Glutamatergic neuron (in vitro differentiated cells): ENCODE measurements around the gene ACVR2A. TPM values are rescaled to one million over a fixed set of nuclear protein-coding genes. Genes with fewer than 3 reads are reported as not detected.
A peak's percentile ranks its signal among the peaks of the same experiment; 100 is the strongest.

Source experiments
- DNase-seq: peaks from one replicate; pipeline ENCODE4 v3.0.0; 2022
- H3K27ac Mint-ChIP-seq: one replicate; pipeline ENCODE4 v1.8.0; 2020; ENCODE audit warnings: mild to moderate bottlenecking, mixed read lengths, inconsistent platforms; ENCODE audit not compliant: unreplicated experiment
- H3K27me3 Mint-ChIP-seq: one replicate; pipeline ENCODE4 v1.8.0; 2020; ENCODE audit warnings: mild to moderate bottlenecking, moderate library complexity, mixed read lengths, inconsistent platforms; ENCODE audit not compliant: unreplicated experiment
- H3K36me3 Mint-ChIP-seq: one replicate; pipeline ENCODE4 v1.8.0; 2020; ENCODE audit warnings: mild to moderate bottlenecking, mixed read lengths, inconsistent platforms; ENCODE audit not compliant: unreplicated experiment
- H3K4me1 Mint-ChIP-seq: one replicate; pipeline ENCODE4 v1.8.0; 2020; ENCODE audit warnings: mild to moderate bottlenecking, low read depth, mixed read lengths, inconsistent platforms; ENCODE audit not compliant: unreplicated experiment
- H3K4me3 Mint-ChIP-seq: one replicate; pipeline ENCODE4 v1.8.0; 2020; ENCODE audit warnings: mild to moderate bottlenecking, mixed read lengths, inconsistent platforms; ENCODE audit not compliant: unreplicated experiment
- H3K9me3 Mint-ChIP-seq: one replicate; pipeline ENCODE4 v1.8.0; 2020; ENCODE audit warnings: mild to moderate bottlenecking, moderate library complexity, mixed read lengths, inconsistent platforms; ENCODE audit not compliant: unreplicated experiment
- CTCF ChIP-seq: fragments of 200-600 bp; sonication (generic); IDR thresholded peaks from one replicate; pipeline ENCODE4 v1.5.0; 2021; ENCODE audit not compliant: partially characterized antibody, unreplicated experiment
- total RNA-seq: library from RNA; stranded (reverse); fragmentation: NEBNext Ultra II Directional; extraction: Animal tissue kit (Norgen Biotek cat#: 25700); gene quantifications from one replicate; pipeline ENCODE4 v1.2.1, GENCODE V29; 2021; ENCODE audit not compliant: unreplicated experiment

ACVR2A gene
- total RNA-seq, 1 donor from 2014 or later, result 110 TPM

- H3K4me3 Mint-ChIP-seq, result no peak overlapping the region
- peaks cover 7% of the 10 kb centered on the region for H3K36me3 Mint-ChIP-seq
- TF ChIP-seq CTCF, result no peak
- peaks cover 4% of the 10 kb centered on the region for H3K27me3 Mint-ChIP-seq
- no peak overlapping the region for H3K27ac Mint-ChIP-seq
- DNase-seq, result no peak
- no peaks in the 10 kb centered on the region for H3K4me1 Mint-ChIP-seq
- H3K9me3 Mint-ChIP-seq, result peaks cover 1% of the 10 kb centered on the region
These were observed 81.1 kb downstream of the ACVR2A start for GRCh38 chr2:147925886-147926285.

- H3K27me3 Mint-ChIP-seq, result peaks cover 4% of the 10 kb centered on the region
- DNase-seq, result no peak
- no peak overlapping the region for H3K27ac Mint-ChIP-seq
- H3K36me3 Mint-ChIP-seq, result peaks cover 7% of the 10 kb centered on the region
- H3K4me3 Mint-ChIP-seq, result no peak overlapping the region
- no peaks in the 10 kb centered on the region for H3K4me1 Mint-ChIP-seq
- no peak for TF ChIP-seq CTCF
- peaks cover 1% of the 10 kb centered on the region for H3K9me3 Mint-ChIP-seq
These were observed 82.3 kb downstream of the ACVR2A start for GRCh38 chr2:147927053-147927588.

GRCh38 chr2:147933931-147934330 lies 89.1 kb downstream of the ACVR2A start:
- Mint-ChIP-seq H3K27ac (no peak overlapping the region), H3K9me3 (no peaks in the 10 kb centered on the region), H3K36me3 (no peaks in the 10 kb centered on the region), H3K27me3 (peaks cover 4% of the 10 kb centered on the region), H3K4me3 (no peak overlapping the region), H3K4me1 (no peaks in the 10 kb centered on the region)
- no peak for DNase-seq
- no peak for TF ChIP-seq CTCF

- no peaks in the 10 kb centered on the region for H3K9me3 Mint-ChIP-seq
- H3K27ac Mint-ChIP-seq, result no peak overlapping the region
- H3K4me1 Mint-ChIP-seq, result no peaks in the 10 kb centered on the region
- H3K36me3 Mint-ChIP-seq, result no peaks in the 10 kb centered on the region
- DNase-seq, result no peak
- H3K4me3 Mint-ChIP-seq, result no peak overlapping the region
- no peaks in the 10 kb centered on the region for H3K27me3 Mint-ChIP-seq
- TF ChIP-seq CTCF, result no peak
These were observed 90.2 kb downstream of the ACVR2A start for GRCh38 chr2:147934881-147935620.

- Mint-ChIP-seq H3K4me1 (no peaks in the 10 kb centered on the region), H3K36me3 (no peaks in the 10 kb centered on the region), H3K9me3 (no peaks in the 10 kb centered on the region), H3K27ac (no peak overlapping the region), H3K4me3 (no peak overlapping the region), H3K27me3 (no peaks in the 10 kb centered on the region)
- TF ChIP-seq CTCF, result peak; percentile 95
- DNase-seq, result no peak
These were observed 93.0 kb downstream of the ACVR2A start for GRCh38 chr2:147937744-147938349.
